ENCODE data around the gene EGFLAM. TPM values are rescaled to one million over a fixed set of nuclear protein-coding genes. Genes with fewer than 3 reads are reported as not detected.
A peak's percentile ranks its signal among the peaks of the same experiment; 100 is the strongest.

The EGFLAM gene
- total and polyA plus RNA-seq, 8 donors: 0.82 to 15.7 (median 9.8) TPM

GRCh38 chr5:38259809-38260160 lies 1.4 kb downstream of the EGFLAM start:
- H3K27ac ChIP-seq: no peak overlapping the region
- intact Hi-C loops (cut with DNase I): no loop called here
- TF ChIP-seq CTCF (IDR thresholded peaks at IDR 0.05): no peak
- H3K36me3 ChIP-seq: no peaks in the 10 kb centered on the region
- DNase-seq: no peak
- ATAC-seq: no peak
- H3K27me3 ChIP-seq: peaks cover 53 to 97% of the 10 kb centered on the region in 2 donors
- H3K4me1 ChIP-seq: peaks cover 7 to 15% of the 10 kb centered on the region in 2 donors
- H3K9me3 ChIP-seq: no peaks in the 10 kb centered on the region
- no peak overlapping the region for H3K4me3 ChIP-seq

- H3K36me3 ChIP-seq: no peaks in the 10 kb centered on the region
- no peak overlapping the region for H3K27ac ChIP-seq
- intact Hi-C loops (cut with DNase I): no loop called here
- H3K27me3 ChIP-seq: peaks cover 31 to 95% of the 10 kb centered on the region in 2 donors
- ATAC-seq (no peak), DNase-seq (no peak)
- no peaks in the 10 kb centered on the region for H3K4me1 ChIP-seq
- TF ChIP-seq CTCF (IDR thresholded peaks at IDR 0.05): no peak
- H3K4me3 ChIP-seq: no peak overlapping the region
- no peaks in the 10 kb centered on the region for H3K9me3 ChIP-seq
Observed at GRCh38 chr5:38263983-38264382, 5.6 kb downstream of the EGFLAM start.

- ATAC-seq (peak; percentile 93), DNase-seq (peak in 2 of 4 donors; percentile 57 to 68)
- no peak overlapping the region for H3K4me3 ChIP-seq
- no peaks in the 10 kb centered on the region for H3K9me3 ChIP-seq
- H3K27me3 ChIP-seq: peaks cover 21 to 91% of the 10 kb centered on the region in 2 donors
- peak; percentile 61 to 77 for TF ChIP-seq CTCF (IDR thresholded peaks at IDR 0.05)
- H3K4me1 ChIP-seq: no peaks in the 10 kb centered on the region
- no peak overlapping the region for H3K27ac ChIP-seq
- intact Hi-C loops (cut with DNase I): no loop called here
- no peaks in the 10 kb centered on the region for H3K36me3 ChIP-seq
Observed at GRCh38 chr5:38265546-38266179, 7.3 kb downstream of the EGFLAM start.

- DNase-seq (no peak), ATAC-seq (no peak)
- H3K9me3 ChIP-seq: no peaks in the 10 kb centered on the region
- intact Hi-C loops (cut with DNase I): no loop called here
- peaks cover 17 to 75% of the 10 kb centered on the region in 2 donors for H3K27me3 ChIP-seq
- H3K4me1 ChIP-seq: no peaks in the 10 kb centered on the region
- no peaks in the 10 kb centered on the region for H3K36me3 ChIP-seq
- TF ChIP-seq CTCF (IDR thresholded peaks at IDR 0.05): no peak
- H3K27ac ChIP-seq: no peak overlapping the region
- H3K4me3 ChIP-seq: no peak overlapping the region
Observed at GRCh38 chr5:38267372-38267771, 9.0 kb downstream of the EGFLAM start.

DNA sequence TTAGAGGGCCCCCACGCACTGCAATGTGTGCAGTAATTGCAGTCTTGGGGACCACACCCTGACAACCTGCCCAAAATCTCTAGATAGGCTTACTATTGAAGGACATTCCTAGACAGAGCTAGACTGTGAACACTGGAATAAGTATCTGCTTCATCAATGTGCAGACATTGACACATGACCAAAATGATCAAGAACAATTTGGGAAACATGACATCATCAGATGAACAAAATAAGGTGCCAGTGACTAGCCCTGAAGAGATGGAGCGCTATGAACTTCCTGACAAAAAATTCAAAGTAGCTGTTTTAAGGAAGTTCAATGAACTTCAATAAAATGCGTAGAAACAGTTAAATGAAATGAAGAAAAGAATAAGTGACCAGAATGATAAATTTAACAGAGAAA lies 15.3 kb downstream of the EGFLAM start:
- no peak for DNase-seq
- peaks cover 0 to 16% of the 10 kb centered on the region in 2 donors for H3K27me3 ChIP-seq
- H3K27ac ChIP-seq: no peak overlapping the region
- intact Hi-C loops (cut with DNase I): no loop called here
- H3K36me3 ChIP-seq: no peaks in the 10 kb centered on the region
- peaks cover 0 to 30% of the 10 kb centered on the region in 2 donors for H3K9me3 ChIP-seq
- ATAC-seq: no peak
- H3K4me3 ChIP-seq: no peak overlapping the region
- H3K4me1 ChIP-seq: no peaks in the 10 kb centered on the region
- no peak for TF ChIP-seq CTCF (IDR thresholded peaks at IDR 0.05)

All from left lung (tissue), 10 donors.